Endothelial cell of umbilical vein (primary cell): Measurements from ENCODE around the gene CTF1. TPM values are rescaled to one million over a fixed set of nuclear protein-coding genes. Genes with fewer than 3 reads are reported as not detected.

Source experiments
- BruUV-seq: library from RNA; stranded (reverse); fragments of 400-500 nt; replicated peaks from 2 replicates; lab custom pipeline; 2021; lab: Mats Ljungman, UMichigan
- CTCF ChIA-PET: fragments of 300-600, 350-600 bp; sonication (Branson Sonifier 250); formaldehyde crosslinking; loops from one replicate; lab custom pipeline; 2021; ENCODE audit warnings: antibody characterized with exemption, inconsistent platforms; lab: Charles Lee
- POLR2A ChIA-PET: fragments of 300-600, 350-600 bp; sonication (Branson Sonifier 250); formaldehyde crosslinking; loops from one replicate; lab custom pipeline; 2021; ENCODE audit warnings: antibody characterized with exemption, inconsistent platforms; lab: Charles Lee
- DNase-seq: peaks from one replicate; pipeline ENCODE4 v3.0.0-alpha.2; 2011; ENCODE audit warnings: low read depth, low spot score
- FAIRE-seq: peaks from 2 replicates; lab custom pipeline; 2011; peaks lifted over from hg19 to GRCh38; lab: Jason Lieb, UNC
- H2AFZ ChIP-seq: 2 replicates; pipeline ENCODE4 v1.6.0; 2012; ENCODE audit warnings: low read depth, low read length, control low read depth, inconsistent platforms
- H3K27ac ChIP-seq: 2 replicates; pipeline ENCODE4 v1.5.1; 2011; ENCODE audit warnings: low read depth, mild to moderate bottlenecking, control low read depth, low read length, moderate library complexity; ENCODE audit not compliant: insufficient read depth
- H3K27me3 ChIP-seq, 2 experiments: 2 replicates each; pipeline versions ENCODE4 v1.6.0 to v1.6.1; 2011; ENCODE audit warnings: low read length in 2 of 2, mixed read lengths in 1 of 2; ENCODE audit not compliant: control insufficient read depth in 2 of 2, insufficient read depth in 2 of 2
- H3K36me3 ChIP-seq, 2 experiments: 2 replicates in 1 of 2; 3 replicates in 1 of 2; pipeline ENCODE4 v1.5.1; 2011; ENCODE audit warnings: low read length in 2 of 2, mild to moderate bottlenecking in 1 of 2, moderate library complexity in 1 of 2; ENCODE audit not compliant: control insufficient read depth in 2 of 2, insufficient read depth in 2 of 2; ENCODE audit errors: extremely low read depth in 1 of 2
- H3K4me1 ChIP-seq: 3 replicates; pipeline ENCODE4 v1.5.1; 2011; ENCODE audit warnings: mild to moderate bottlenecking, low read length; ENCODE audit not compliant: control insufficient read depth, insufficient read depth; ENCODE audit errors: extremely low read depth
- H3K4me2 ChIP-seq: 2 replicates; pipeline ENCODE4 v1.6.1; 2011; ENCODE audit warnings: low read length, control low read depth, mixed read lengths; ENCODE audit not compliant: insufficient read depth
- H3K4me3 ChIP-seq, 3 experiments: fragments of 200-600 bp in 1 of 3; sonication (generic), shearing (Covaris generic) in 1 of 3; replicated peaks in 1 of 3; 2 replicates each; pipeline ENCODE4 v1.5.1; 2011 to 2016; ENCODE audit warnings: control low read depth in 3 of 3, low read length in 3 of 3, mild to moderate bottlenecking in 2 of 3, inconsistent platforms in 1 of 3, low read depth in 1 of 3, moderate library complexity in 1 of 3; ENCODE audit not compliant: insufficient read depth in 1 of 3
- H3K79me2 ChIP-seq: 2 replicates; pipeline ENCODE4 v1.6.0; 2012; ENCODE audit warnings: low read length, inconsistent platforms; ENCODE audit not compliant: control insufficient read depth, insufficient read depth
- H3K9ac ChIP-seq: replicated peaks from 2 replicates; pipeline ENCODE3; 2011; ENCODE audit warnings: low read length, control low read depth; ENCODE audit not compliant: insufficient read depth; ENCODE audit errors: extremely low read depth
- H3K9me1 ChIP-seq: replicated peaks from 3 replicates; pipeline ENCODE4 v1.6.0; 2011; ENCODE audit warnings: mild to moderate bottlenecking, low read length; ENCODE audit not compliant: control insufficient read depth, insufficient read depth; ENCODE audit errors: extremely low read depth
- H3K9me3 ChIP-seq: replicated peaks from 2 replicates; pipeline ENCODE4 v1.5.1; 2012; ENCODE audit warnings: low read length, inconsistent platforms; ENCODE audit not compliant: control insufficient read depth, insufficient read depth
- H4K20me1 ChIP-seq: replicated peaks from 2 replicates; pipeline ENCODE3; 2011; ENCODE audit warnings: mild to moderate bottlenecking, low read length; ENCODE audit not compliant: control insufficient read depth, insufficient read depth; ENCODE audit errors: extremely low read depth
- CTCF ChIP-seq, 2 donors: IDR thresholded peaks; 1 replicate in 1 of 2; 2 replicates in 1 of 2; pipeline ENCODE4 v1.5.1; 2011; ENCODE audit warnings: low read length in 2 of 2, mild to moderate bottlenecking in 2 of 2, moderate library complexity in 2 of 2, control low read depth in 1 of 2, inconsistent platforms in 1 of 2, low read depth in 1 of 2; ENCODE audit not compliant: insufficient read depth in 1 of 2; ENCODE audit errors: extremely low read depth in 1 of 2
- EZH2 ChIP-seq: IDR thresholded peaks from 2 replicates; pipeline ENCODE4 v1.6.1; 2012; ENCODE audit warnings: borderline replicate concordance, low read depth, mild to moderate bottlenecking, moderate library complexity, low read length, inconsistent platforms; ENCODE audit not compliant: severe bottlenecking
- FOS ChIP-seq: IDR thresholded peaks from 2 replicates; pipeline ENCODE4 v1.6.1; 2011; ENCODE audit warnings: mild to moderate bottlenecking, low read length, moderate library complexity, borderline replicate concordance; ENCODE audit not compliant: insufficient read depth
- GATA2 ChIP-seq: IDR thresholded peaks from 2 replicates; pipeline ENCODE4 v1.7.0; 2011; ENCODE audit warnings: low read depth, mild to moderate bottlenecking, moderate library complexity, mixed read lengths, low read length; ENCODE audit not compliant: insufficient read length, insufficient read depth
- JUN ChIP-seq: IDR thresholded peaks from 2 replicates; pipeline ENCODE4 v1.6.1; 2011; ENCODE audit warnings: borderline replicate concordance, low read depth; ENCODE audit not compliant: insufficient read length, insufficient read depth
- MAX ChIP-seq: IDR thresholded peaks from 2 replicates; pipeline ENCODE4 v1.6.1; 2011; ENCODE audit not compliant: insufficient read depth, insufficient read length
- MYC ChIP-seq: IDR thresholded peaks from one replicate; pipeline ENCODE4 v1.6.1; 2011; ENCODE audit warnings: mild to moderate bottlenecking, low read depth, low read length
- POLR2A ChIP-seq: IDR thresholded peaks from 2 replicates; pipeline ENCODE4 v1.6.1; 2012; ENCODE audit warnings: low read depth, mild to moderate bottlenecking, control low read depth, low read length
- POLR2AphosphoS5 ChIP-seq: IDR thresholded peaks from 2 replicates; pipeline ENCODE4 v1.6.1; 2012; ENCODE audit warnings: low read depth, mild to moderate bottlenecking, control low read depth, low read length, moderate library complexity; ENCODE audit not compliant: insufficient read depth
- dilution Hi-C: fragments of 300-500 bp; cut with MboI; formaldehyde crosslinking; loops from one replicate; pipeline ENCODE4 v1.15.0; 2019; ENCODE audit warnings: low sequenced_read_pairs; ENCODE audit not compliant: extremely low pct_ligation_motif_present
- intact Hi-C: fragments of 100-400 bp; cut with micrococcal nuclease; formaldehyde crosslinking; loops from one replicate; pipeline ENCODE4 v1.10.0; 2022
- polyA plus RNA-seq, 4 experiments: library from polyadenylated mRNA; depleted of rRNA in 3 of 4; stranded (reverse) in 3 of 4; unstranded in 1 of 4; fragments of >200 nt; gene quantifications; 2 replicates each; pipeline versions ENCODE4 v1.2.1 to v1.2.3, GENCODE V29; 2011 to 2012; ENCODE audit warnings: missing spikeins in 1 of 4
- total RNA-seq: library from RNA; stranded (reverse); gene quantifications from 2 replicates; pipeline ENCODE4 v1.2.3, GENCODE V29; 2021

CTF1 gene
- total and polyA plus RNA-seq, 2 donors (not counting 3 experiments of a cell fraction or from before 2014, with no cell fraction given) = 1.5 to 4.7 TPM

GRCh38 chr16:30892670-30893416 is 3.6 kb upstream of the CTF1 start:
- ChIA-PET CTCF (interaction anchor here (1.2 to 1.7 kb wide), 2 partner anchors 9 to 48 kb away, joined by 5 to 6 read pairs; no protein-coding TSS in a partner anchor), POLR2A (interaction anchor here (0.6 kb wide), 1 partner anchor 31 kb away, joined by 5 read pairs; the partner anchor contains the start of gene FBXL19)
- H3K27me3 ChIP-seq = no peaks in the 10 kb centered on the region
- BruUV-seq = no TSS peak
- H3K4me1 ChIP-seq = peaks cover 13% of the 10 kb centered on the region
- no peak for DNase-seq
- peak overlapping the region; percentile 78 for H3K4me2 ChIP-seq
- no peaks in the 10 kb centered on the region for H3K9me3 ChIP-seq
- H3K9me1 ChIP-seq = no peaks in the 10 kb centered on the region
- peak overlapping the region; percentile 39 to 72 (median 63) for H3K4me3 ChIP-seq
- dilution Hi-C loops (no loop called here), intact Hi-C loops (no loop called here)
- TF ChIP-seq MAX (no peak), MYC (no peak), JUN (no peak), EZH2 (no peak), POLR2A (no peak), GATA2 (no peak), CTCF (IDR thresholded peaks at IDR 0.05; ENCODE audit: extremely low read depth in 1 of 2, insufficient read depth in 1 of 2, low read depth in 1 of 2, low read length in 2 of 2) (no peak), POLR2AphosphoS5 (no peak), FOS (no peak)
- FAIRE-seq = no peak
- H4K20me1 ChIP-seq = no peaks in the 10 kb centered on the region
- H3K27ac ChIP-seq = no peak overlapping the region
- H3K79me2 ChIP-seq = peaks cover 9% of the 10 kb centered on the region
- H3K36me3 ChIP-seq = peaks cover 2 to 3% of the 10 kb centered on the region in 2 experiments
- H2AFZ ChIP-seq = no peak overlapping the region
- H3K9ac ChIP-seq = peak overlapping the region; percentile 85
